Smooth muscle cell (in vitro differentiated cells): ENCODE measurements around the gene COG2. TPM values are rescaled to one million over a fixed set of nuclear protein-coding genes. Genes with fewer than 3 reads are reported as not detected.

Source experiments
- DNase-seq: peaks from one replicate; lab custom pipeline; 2025; ENCODE audit not compliant: unreplicated experiment; lab: John Stamatoyannopoulos, UW
- H2AFZ ChIP-seq: fragments of 200-600 bp; sonication (generic); 2 replicates; pipeline ENCODE4 v1.6.0; 2016; ENCODE audit warnings: antibody characterized with exemption, low read depth, mild to moderate bottlenecking
- H3F3A ChIP-seq: fragments of 200-600 bp; sonication (generic); 2 replicates; pipeline ENCODE4 v1.6.0; 2017; ENCODE audit warnings: antibody characterized with exemption, low read depth
- H3K27ac ChIP-seq: fragments of 200-600 bp; sonication (generic); 2 replicates; pipeline ENCODE4 v1.5.1; 2016; ENCODE audit warnings: low read depth, mild to moderate bottlenecking
- H3K27me3 ChIP-seq: fragments of 200-600 bp; sonication (generic); 2 replicates; pipeline ENCODE4 v1.6.1; 2016; ENCODE audit warnings: low read depth, mild to moderate bottlenecking
- H3K36me3 ChIP-seq: fragments of 200-600 bp; sonication (generic); 2 replicates; pipeline ENCODE4 v1.5.1; 2016; ENCODE audit warnings: low read depth
- H3K4me1 ChIP-seq: fragments of 200-600 bp; sonication (generic); 2 replicates; pipeline ENCODE4 v1.5.1; 2016; ENCODE audit warnings: low read depth
- H3K4me2 ChIP-seq: fragments of 200-600 bp; sonication (generic); 2 replicates; pipeline ENCODE4 v1.6.0; 2016; ENCODE audit warnings: mild to moderate bottlenecking
- H3K4me3 ChIP-seq: fragments of 200-600 bp; sonication (generic); 2 replicates; pipeline ENCODE4 v1.5.1; 2016; ENCODE audit warnings: mild to moderate bottlenecking
- H3K79me2 ChIP-seq: fragments of 200-600 bp; sonication (generic); 2 replicates; pipeline ENCODE4 v1.6.0; 2016; ENCODE audit warnings: low read depth, mild to moderate bottlenecking
- H3K9ac ChIP-seq: fragments of 200-600 bp; sonication (generic); 2 replicates; pipeline ENCODE4 v1.6.0; 2016; ENCODE audit warnings: low read depth
- H3K9me3 ChIP-seq: fragments of 200-600 bp; sonication (generic); replicated peaks from 2 replicates; pipeline ENCODE4 v1.5.1; 2016; ENCODE audit warnings: low read depth
- H4K20me1 ChIP-seq: fragments of 200-600 bp; sonication (generic); 2 replicates; pipeline ENCODE4 v1.6.0; 2016; ENCODE audit warnings: low read depth
- WGBS: methylation state at CpG from one replicate; pipeline ENCODE4 v1.1.7; 2016; ENCODE audit warnings: low lambda C conversion rate; 5-methylcytosine and 5-hydroxymethylcytosine counted together
- polyA plus RNA-seq: library from polyadenylated mRNA; unstranded; fragments of >200 nt; fragmentation: Nextera tagmentation; extraction: Ambion mirVana; gene quantifications from 2 replicates; pipeline ENCODE4 v1.2.1, GENCODE V29; 2016
- total RNA-seq: library from RNA; depleted of rRNA; stranded (reverse); fragments of >200 nt; gene quantifications from 2 replicates; pipeline ENCODE4 v1.2.3, GENCODE V29; 2014
- TF ChIP-seq, protein P1 (sequence below): fragments of 200-600 bp; sonication (generic); IDR thresholded peaks from 2 replicates; pipeline ENCODE4 v1.5.1; 2017; ENCODE audit warnings: borderline replicate concordance, mild to moderate bottlenecking, antibody characterized with exemption; ENCODE audit not compliant: insufficient read depth, poor library complexity, severe bottlenecking

Gene COG2
- total and polyA plus RNA-seq, 2 experiments from 2014 or later, result 16.5 to 23.8 TPM

DNA sequence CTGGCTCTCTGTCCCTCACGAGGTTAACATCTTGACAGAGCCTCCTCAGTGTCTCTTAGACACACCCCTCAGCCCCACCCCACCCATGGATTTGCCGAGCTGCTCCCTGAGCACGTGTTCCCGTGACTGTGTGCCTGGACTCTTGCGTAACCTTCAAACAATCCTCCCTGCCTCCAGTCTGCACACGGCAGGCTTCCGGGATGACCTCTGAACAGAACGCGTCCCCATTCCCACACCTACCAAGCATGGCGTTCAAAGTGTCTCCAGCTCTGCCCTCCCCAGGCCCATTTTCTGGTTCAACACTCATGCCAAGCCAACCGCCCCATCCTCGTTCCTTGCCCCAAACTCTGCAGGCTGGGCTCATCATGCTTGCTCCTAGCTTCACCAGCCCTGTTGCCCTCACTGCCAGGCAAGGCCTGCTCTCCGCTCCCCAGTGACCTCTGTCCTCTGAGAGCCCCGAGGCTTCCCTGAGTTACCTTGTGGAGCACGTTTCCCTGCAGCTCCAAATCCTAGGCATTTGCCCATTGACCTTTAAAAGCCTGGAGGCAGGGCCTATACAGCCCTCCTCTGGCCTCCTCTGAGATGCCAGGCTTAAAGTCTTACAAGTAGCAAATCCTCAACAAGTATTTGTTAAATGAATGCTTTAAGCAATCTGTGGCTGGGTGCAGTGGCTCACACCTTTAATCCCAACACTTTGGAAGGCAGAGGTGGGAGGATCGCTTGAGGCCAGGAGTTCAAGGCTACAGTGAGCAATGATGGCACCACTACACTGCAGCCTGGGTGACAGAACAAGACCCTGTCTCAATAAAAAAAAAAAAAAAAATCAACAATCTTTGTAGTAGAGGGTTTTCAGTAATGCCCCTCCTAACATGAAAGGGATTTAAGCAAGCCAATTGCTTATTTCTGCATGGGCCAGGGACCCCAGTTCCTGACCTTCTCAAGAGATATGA, 66.6 kb downstream of the COG2 start:
- no peak for DNase-seq

DNA sequence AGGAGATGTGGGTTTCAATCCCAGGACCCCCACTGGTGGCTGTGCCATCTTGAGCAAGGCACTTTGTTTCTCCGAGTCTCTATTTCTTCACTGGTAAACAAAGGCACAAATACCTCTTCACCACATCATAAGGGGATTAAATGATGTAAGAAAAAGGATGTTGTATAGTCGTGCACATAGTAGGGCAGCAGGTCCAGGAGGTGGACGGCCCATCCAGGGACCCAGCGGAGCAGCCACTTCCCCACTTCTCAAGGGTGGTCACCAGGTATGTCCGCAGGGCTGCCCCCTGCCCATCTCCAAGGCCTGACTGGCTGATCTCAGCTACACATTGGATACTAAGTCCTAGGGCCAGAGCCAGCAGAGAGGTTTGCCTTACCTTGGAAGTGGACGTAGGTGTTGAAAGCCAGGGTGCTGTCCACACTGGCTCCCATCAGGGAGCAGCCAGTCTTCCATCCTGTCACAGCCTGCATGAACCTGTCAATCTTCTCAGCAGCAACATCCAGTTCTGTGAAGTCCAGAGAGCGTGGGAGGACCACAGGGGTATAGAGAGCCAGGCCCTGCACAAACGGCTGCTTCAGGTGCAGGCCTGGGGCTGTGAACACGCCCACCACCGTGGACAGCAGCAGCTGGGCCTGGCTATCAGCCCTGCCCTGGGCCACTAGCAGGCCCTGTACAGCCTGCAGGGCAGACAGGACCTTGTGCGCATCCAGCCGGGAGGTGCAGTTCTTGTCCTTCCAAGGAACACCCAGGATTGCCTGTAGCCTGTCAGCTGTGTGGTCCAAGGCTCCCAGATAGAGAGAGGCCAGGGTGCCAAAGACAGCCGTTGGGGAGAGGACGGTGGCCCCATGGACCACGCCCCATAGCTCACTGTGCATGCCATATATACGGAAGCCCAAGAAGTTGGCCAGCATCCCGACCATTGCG, 67.6 kb downstream of the COG2 start:
- Histone ChIP-seq H3K4me1 (no peaks in the 10 kb centered on the region), H3K4me2 (no peak overlapping the region), H3F3A (no peaks in the 10 kb centered on the region), H3K9me3 (no peaks in the 10 kb centered on the region), H2AFZ (no peak overlapping the region), H3K36me3 (no peaks in the 10 kb centered on the region), H3K79me2 (no peaks in the 10 kb centered on the region), H3K9ac (no peak overlapping the region), H3K4me3 (no peak overlapping the region), H3K27me3 (no peaks in the 10 kb centered on the region), H3K27ac (no peak overlapping the region), H4K20me1 (no peaks in the 10 kb centered on the region)
- TF ChIP-seq, protein P1, sequence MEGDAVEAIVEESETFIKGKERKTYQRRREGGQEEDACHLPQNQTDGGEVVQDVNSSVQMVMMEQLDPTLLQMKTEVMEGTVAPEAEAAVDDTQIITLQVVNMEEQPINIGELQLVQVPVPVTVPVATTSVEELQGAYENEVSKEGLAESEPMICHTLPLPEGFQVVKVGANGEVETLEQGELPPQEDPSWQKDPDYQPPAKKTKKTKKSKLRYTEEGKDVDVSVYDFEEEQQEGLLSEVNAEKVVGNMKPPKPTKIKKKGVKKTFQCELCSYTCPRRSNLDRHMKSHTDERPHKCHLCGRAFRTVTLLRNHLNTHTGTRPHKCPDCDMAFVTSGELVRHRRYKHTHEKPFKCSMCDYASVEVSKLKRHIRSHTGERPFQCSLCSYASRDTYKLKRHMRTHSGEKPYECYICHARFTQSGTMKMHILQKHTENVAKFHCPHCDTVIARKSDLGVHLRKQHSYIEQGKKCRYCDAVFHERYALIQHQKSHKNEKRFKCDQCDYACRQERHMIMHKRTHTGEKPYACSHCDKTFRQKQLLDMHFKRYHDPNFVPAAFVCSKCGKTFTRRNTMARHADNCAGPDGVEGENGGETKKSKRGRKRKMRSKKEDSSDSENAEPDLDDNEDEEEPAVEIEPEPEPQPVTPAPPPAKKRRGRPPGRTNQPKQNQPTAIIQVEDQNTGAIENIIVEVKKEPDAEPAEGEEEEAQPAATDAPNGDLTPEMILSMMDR, result no peak
- DNase-seq, result no peak
- 88% methylated on average over 18 of the region's 18 CpGs for WGBS

More for the DNA sequence above, 66.6 kb downstream of the COG2 start:
- Histone ChIP-seq H3K27me3 (no peaks in the 10 kb centered on the region), H2AFZ (no peak overlapping the region), H3K36me3 (no peaks in the 10 kb centered on the region), H3K27ac (no peak overlapping the region), H3F3A (no peaks in the 10 kb centered on the region), H3K4me2 (no peak overlapping the region), H3K79me2 (no peaks in the 10 kb centered on the region), H3K4me3 (no peak overlapping the region), H3K4me1 (no peaks in the 10 kb centered on the region), H3K9ac (no peak overlapping the region), H3K9me3 (no peaks in the 10 kb centered on the region), H4K20me1 (no peaks in the 10 kb centered on the region)
- WGBS, result 77% methylated on average over 16 of the region's 16 CpGs
- TF ChIP-seq, protein P1, result no peak

DNA sequence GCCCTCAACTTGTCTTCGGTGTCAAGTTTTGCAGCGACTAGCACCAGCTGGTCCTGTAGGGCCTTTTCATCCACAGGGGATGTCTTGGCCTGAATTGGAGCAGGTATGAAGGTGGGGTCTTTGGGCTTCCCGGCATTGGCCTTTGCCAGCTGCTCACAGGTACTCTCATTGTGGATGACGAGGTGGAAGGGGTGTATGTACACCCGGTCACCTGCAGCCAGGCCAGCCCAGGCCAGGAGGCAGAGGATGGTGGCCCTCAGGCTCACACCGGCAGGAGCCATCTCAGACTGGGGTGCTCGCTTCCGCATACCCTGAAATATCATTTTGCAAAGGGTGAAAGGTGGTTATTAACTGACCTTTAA, 68.2 kb downstream of the COG2 start:
- no peak for DNase-seq
- H3K9me3 ChIP-seq, result no peaks in the 10 kb centered on the region
- H3K27me3 ChIP-seq, result no peaks in the 10 kb centered on the region
- WGBS, result 96% methylated on average over 8 of the region's 8 CpGs
- no peaks in the 10 kb centered on the region for H4K20me1 ChIP-seq
- H3K27ac ChIP-seq, result no peak overlapping the region
- H3K4me3 ChIP-seq, result no peak overlapping the region
- no peaks in the 10 kb centered on the region for H3K36me3 ChIP-seq
- no peak overlapping the region for H3K4me2 ChIP-seq
- H3K4me1 ChIP-seq, result no peaks in the 10 kb centered on the region
- no peaks in the 10 kb centered on the region for H3F3A ChIP-seq
- no peak overlapping the region for H2AFZ ChIP-seq
- no peaks in the 10 kb centered on the region for H3K79me2 ChIP-seq
- TF ChIP-seq, protein P1, result no peak
- H3K9ac ChIP-seq, result no peak overlapping the region
